CD4-positive, alpha-beta T cell treated with Interleukin-21 for 1 hour (primary cell): Measurements from ENCODE around the gene THAP2.
"Not testable (repeated sequence)": the region's sequence is repeated elsewhere in the genome, so short reads cannot be mapped to it uniquely, and the experiment has no call there.

Source experiments
- DNase-seq: peaks from one replicate; pipeline ENCODE4 v3.0.0-alpha.2; 2020

Gene THAP2

DNA sequence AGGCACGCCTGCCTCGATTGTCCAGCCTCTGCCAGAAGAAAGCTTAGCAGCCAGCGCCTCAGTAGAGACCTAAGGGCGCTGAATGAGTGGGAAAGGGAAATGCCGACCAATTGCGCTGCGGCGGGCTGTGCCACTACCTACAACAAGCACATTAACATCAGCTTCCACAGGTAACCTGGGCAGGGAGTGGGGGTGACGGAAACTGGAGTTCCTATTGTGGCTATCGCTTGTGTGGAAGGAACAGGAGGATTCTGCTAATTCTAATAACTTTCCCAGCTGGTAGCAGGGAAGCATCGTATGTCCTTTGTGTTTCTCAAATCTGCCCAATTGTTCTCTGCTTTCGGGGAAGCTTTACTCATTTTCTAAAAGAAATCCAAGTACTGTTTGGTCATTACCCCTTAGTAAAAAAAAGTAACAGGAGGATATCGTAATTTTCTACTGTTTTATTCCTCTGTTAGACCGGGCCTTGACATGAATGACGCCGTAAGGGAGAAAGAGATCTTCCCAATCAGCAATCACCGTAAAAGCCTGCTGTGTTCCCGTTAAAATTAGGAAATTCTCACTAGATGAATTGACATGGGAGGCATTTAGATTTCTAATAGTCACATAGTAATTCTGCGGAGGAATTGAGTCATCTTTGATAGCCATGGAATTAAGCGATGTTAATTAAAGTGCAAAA lies 449 bp downstream of the THAP2 start:
- no peak for DNase-seq

DNA sequence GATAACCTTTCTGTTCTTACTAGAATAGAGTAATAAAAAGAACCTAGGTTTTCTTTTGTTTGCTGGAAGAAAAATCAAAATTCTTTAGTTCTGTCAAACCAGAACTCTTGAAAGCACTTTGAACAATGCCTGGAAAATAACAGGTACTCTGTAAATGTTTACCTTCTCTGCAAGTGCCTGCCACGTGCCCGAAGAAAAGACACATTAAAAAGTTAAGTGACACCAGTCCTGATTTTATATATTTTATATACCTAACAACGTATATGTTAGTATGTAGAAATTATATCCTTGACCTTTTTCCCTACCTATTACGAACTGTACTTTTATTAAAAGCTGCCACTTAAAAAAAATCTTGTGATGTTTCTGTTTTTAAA lies 976 bp downstream of the THAP2 start:
- DNase-seq: no peak

DNA sequence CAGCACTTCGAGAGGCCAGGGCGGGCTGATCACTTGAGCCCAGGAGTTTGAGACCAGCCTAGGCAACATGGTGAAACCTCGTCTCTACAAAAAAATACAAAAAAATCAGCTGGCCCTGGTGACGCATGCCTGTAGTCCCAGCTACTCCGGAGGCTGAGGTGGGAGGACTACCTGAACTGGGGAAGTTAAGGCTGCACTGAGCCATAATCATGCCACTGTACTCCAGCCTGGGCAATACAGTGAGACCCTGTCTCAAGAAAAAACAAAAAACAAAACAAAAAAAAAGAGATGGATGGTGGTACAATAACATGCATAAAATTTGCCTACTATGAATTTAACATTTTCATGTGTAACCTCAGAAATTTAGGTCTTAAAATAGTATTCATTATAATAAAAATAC lies 2.2 kb downstream of the THAP2 start:
- no peak for DNase-seq

- DNase-seq: no peak
These were observed 7.2 kb downstream of the THAP2 start for GRCh38 chr12:71671311-71671710.

DNA sequence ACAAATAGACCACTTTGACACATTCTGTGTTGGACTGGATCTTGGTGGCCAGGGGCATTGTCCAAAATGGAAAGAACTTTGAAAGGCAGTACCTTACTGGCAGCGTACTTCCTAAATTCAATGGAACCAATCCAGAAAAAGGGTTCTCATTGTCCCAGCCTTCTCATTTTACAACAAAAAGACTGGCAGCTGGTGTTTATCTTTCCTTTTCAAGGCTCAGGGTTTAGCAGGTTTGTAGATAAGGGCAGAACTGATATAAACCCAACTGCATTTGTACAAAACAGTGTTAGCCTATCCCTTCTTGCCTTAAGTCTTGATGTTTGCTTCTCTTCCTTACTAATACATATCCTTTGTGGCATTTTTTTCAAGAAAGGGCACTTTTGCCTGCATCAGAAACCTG lies 7.7 kb downstream of the THAP2 start:
- DNase-seq: no peak

GRCh38 chr12:71682466-71682865 lies 18.4 kb downstream of the THAP2 start:
- no peak for DNase-seq

- DNase-seq: no peak
These were observed 19.5 kb downstream of the THAP2 start for GRCh38 chr12:71683633-71684032.

GRCh38 chr12:71684081-71684480 lies 20.0 kb downstream of the THAP2 start:
- peak; percentile 61 for DNase-seq

GRCh38 chr12:71685312-71685906 lies 21.3 kb downstream of the THAP2 start:
- no peak for DNase-seq

GRCh38 chr12:71685914-71686657 lies 22.0 kb downstream of the THAP2 start, which contains the start of gene TMEM19:
Gene TMEM19, plus strand, starts transcription at chr12:71686082. Its CDS starts 599 bp downstream, at chr12:71686681.
- peak; percentile 82 for DNase-seq

GRCh38 chr12:71686658-71687025 lies 22.5 kb downstream of the THAP2 start:
- DNase-seq: no peak

- DNase-seq: not testable (repeated sequence)
These were observed 23.1 kb downstream of the THAP2 start for GRCh38 chr12:71687172-71687571.

- DNase-seq: no peak
These were observed 25.0 kb downstream of the THAP2 start for GRCh38 chr12:71688961-71689570.

DNA sequence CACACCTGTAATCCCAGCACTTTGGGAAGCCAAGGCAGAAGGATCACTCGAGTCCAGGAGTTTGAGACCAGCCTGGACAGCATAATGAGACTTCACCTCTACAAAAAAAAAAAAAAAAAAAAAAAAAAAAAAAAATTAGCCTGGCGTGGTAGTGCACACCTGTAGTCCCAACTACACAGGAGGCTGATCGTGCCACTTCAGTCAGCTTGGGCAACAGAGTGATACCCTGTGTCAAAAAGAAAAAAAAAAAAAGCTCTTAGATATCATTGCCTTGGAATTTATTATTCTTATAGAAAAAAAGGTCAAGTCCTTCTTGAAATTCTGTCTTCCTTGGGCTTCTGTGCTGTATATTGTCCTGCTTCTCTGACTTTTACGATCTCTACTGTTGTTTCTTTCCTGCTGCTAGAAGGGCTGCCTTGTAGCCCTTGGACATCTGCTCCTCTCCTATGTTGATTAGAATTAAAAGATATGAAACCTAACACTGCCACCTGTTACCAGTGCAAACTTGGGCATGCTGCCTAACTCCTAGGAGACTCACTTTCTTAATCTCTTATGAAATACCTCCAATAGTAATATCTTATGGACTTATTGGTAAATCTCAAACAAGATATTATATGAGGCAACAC lies 27.5 kb downstream of the THAP2 start:
- no peak for DNase-seq

- DNase-seq: no peak
These were observed 29.0 kb downstream of the THAP2 start for GRCh38 chr12:71693126-71693525.

GRCh38 chr12:71693651-71694050 lies 29.6 kb downstream of the THAP2 start:
- DNase-seq: not testable (repeated sequence)

- no peak for DNase-seq
These were observed 30.2 kb downstream of the THAP2 start for GRCh38 chr12:71694099-71694820.

GRCh38 chr12:71695782-71696181 lies 31.7 kb downstream of the THAP2 start:
- DNase-seq: no peak

- not testable (repeated sequence) for DNase-seq
These were observed 38.1 kb downstream of the THAP2 start for GRCh38 chr12:71702181-71702580.

DNA sequence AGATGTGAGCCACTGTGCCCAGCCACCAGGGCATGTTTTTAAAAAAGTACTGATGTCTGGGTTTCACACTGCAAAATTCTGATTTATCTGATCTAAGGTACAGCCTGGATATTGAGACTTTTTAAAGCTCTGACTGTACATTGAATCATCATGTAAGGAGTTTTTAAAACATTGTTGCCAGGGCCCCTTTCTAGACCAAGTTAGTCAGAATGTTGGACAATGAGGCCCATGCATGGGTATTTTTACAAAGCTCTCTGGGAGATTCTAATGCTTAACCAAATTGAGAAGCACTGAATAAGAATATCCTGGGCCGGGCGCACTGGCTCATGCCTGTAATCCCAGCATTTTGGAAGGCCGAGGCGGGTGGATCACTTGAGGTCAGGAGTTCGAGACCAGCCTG lies 38.5 kb downstream of the THAP2 start:
- DNase-seq: no peak

DNA sequence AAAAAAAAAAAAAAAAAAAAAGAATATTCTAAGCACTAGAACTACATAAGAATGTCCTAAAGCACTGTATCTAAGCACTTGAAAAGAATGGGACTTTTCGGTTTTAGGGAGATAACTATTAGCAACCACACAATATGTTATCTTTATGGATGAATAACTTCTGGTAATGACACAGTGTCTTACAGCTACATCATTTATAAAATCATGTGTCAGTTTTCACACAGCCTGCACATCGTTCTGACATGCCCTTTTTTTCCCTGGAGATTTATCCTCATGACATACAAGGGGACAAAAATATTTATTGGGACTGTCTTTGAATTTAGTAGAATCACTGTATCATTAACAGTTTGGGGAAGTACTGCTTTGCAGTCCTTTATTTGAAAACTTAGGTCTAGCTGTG lies 39.1 kb downstream of the THAP2 start:
- DNase-seq: no peak

DNA sequence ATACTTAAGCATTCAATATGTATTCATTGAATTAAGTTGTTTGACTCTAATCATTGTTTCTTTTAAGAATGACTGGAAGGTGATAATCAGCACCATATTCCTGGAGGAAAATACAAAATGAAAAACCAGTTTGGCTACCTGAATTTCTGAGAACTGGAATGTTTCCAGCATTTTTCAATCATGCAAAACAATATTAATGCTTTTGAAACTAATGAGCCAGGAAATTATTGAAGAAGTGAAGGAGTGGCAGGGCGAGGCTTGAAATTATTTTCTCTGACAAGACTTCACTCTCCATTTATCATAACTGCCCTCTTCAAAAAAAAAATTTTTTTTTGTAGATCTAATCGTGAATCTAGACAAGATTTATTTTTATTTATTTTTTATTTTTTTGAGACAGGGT lies 40.8 kb downstream of the THAP2 start:
- no peak for DNase-seq

- no peak for DNase-seq
These were observed 44.6 kb downstream of the THAP2 start for GRCh38 chr12:71708658-71709057.
